Kasumi-1 (cell line): ENCODE results near the gene COL13A1.
A peak's percentile ranks its signal among the peaks of the same experiment; 100 is the strongest.

ENCODE experiments used
- DNase-seq, 2 experiments: peaks; one replicate each; lab custom pipeline; 2025; lab: John Stamatoyannopoulos, UW

Gene COL13A1

DNA sequence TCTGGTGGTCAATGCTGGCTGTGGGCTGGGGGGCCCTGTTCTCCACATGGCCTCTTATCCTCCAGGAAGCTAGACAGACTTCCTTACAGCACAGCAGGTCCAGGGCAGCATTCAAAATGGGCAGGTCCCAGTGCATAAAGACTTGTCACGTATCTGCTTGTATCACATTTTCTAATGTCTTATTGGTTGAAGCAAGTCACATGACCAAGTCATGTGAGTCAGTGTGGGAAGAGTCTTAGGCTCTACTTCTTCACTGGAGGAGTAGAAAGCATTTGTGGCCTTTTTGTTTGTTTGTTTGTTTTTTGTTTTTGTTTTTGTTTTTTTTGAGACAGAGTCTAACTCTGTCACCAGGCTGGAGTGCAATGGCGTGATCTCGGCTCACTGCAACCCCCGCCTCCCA lies 104.7 kb downstream of the COL13A1 start:
- DNase-seq, result no peak

DNA sequence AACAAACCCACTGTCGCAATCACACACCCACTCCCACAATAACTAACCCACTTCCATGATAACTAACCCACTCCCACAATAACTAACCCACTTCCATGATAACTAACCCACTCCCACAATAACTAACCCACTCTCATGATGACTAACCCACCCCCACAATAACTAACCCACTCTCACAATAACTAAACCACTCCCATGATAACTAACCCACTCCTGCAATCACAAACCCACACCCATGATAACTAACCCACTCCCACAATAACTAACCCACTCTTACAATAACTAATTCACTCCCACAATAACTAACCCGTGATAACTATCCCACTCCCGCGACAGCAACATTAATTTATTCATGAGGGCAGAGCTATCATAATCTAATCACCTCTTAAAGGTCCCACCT lies 105.8 kb downstream of the COL13A1 start:
- DNase-seq, result no peak

DNA sequence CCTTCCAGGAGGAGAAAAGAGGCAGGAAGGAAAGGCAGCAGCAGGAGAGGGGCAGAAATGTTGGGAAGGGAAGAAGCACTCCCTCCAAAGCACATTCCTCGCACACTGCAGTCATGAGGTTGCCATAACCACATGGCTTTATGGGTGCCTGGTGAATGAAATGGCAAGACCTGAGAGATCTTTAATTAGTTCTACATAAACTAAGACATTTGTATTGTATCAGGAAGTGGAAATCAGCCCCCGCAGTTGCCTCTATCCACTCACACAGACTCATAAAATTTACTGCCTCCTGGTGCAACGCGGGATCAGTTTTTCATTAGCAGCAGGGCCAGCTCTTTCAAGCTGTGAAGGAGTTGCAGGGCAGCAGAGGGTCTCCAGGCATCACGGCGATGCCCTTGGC lies 106.4 kb downstream of the COL13A1 start:
- DNase-seq, result no peak

DNA sequence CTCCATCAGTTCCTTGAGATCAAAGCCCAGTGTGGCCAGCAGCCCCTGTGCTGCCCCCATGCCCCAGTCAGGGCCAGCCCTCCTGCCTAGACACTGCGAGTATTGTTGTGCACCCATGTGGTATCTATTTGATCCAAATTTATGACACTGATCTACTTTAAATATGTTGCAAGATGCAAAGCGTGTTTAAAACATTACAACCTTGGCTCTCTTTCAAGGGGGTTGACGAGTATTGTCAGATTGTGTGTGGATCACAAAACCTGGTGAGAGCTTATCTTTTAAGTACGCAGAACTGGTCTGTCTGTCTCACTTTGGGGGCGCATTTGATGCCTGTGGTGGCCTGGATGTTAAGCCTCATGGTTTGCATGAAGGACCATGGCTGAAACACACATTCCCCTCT lies 108.9 kb downstream of the COL13A1 start:
- no peak for DNase-seq

DNA sequence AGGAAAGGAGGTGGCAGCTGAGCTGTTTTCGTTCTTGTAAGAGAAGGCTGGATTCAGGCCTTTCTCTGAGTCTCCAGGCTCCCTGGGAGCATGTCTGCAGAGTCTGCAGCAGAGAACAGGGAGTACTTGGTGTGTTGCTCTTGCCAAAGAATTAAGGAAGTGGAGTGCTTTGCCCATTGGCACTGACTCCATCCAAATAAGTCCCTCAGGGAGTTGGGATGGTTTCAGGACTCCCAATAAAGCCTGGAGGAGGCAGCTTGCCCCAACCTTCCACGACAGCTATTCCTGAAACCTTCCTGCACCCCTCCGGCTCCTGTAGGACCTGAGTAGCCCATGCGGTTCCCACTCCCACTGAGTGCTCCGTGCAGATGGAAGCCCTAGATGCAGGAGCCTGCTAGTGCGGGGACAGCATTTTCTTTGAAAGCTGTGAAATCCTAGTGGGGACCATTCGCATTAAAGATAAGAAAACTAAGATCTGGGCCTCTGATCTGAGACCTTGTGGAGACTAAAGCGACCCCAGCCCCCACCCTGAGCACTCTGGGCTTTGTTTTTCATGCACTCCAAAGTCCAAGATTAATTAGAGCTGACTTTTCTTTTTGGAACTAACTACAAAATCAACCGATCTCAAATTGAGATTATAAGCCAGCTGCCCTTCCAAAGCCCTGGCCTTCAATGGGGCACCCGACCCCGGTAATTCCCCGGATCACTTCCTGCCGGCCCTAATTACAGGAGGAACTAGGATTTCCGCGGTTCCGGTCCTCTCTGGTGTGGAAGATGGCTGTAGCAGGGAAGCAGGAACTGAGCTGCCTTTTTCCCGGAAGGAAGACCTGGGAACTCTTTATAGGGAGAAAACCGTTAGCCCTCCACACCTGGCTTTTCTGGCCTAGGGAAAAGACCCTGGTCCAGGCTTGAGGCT lies 110.2 kb downstream of the COL13A1 start:
- no peak for DNase-seq

DNA sequence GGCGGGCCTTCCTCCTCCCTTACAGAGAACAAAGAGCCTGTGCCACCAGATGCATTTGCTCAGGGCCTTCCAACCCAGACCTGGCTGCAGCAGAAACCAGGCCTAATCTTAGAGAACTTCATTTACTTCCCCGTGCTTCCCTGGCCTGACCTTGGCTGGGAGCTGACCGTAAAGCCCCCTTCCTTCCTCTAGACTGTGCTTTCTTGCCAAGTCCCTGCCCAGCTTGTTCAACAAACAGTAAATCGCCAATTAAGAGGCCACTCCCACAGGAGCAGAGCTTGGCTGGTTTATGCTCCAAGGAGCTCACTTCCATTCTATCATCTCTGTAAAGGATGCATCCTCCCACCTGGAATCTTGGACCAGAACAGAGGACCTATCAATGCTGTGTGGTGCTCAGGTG lies 110.9 kb downstream of the COL13A1 start:
- DNase-seq, result no peak

DNA sequence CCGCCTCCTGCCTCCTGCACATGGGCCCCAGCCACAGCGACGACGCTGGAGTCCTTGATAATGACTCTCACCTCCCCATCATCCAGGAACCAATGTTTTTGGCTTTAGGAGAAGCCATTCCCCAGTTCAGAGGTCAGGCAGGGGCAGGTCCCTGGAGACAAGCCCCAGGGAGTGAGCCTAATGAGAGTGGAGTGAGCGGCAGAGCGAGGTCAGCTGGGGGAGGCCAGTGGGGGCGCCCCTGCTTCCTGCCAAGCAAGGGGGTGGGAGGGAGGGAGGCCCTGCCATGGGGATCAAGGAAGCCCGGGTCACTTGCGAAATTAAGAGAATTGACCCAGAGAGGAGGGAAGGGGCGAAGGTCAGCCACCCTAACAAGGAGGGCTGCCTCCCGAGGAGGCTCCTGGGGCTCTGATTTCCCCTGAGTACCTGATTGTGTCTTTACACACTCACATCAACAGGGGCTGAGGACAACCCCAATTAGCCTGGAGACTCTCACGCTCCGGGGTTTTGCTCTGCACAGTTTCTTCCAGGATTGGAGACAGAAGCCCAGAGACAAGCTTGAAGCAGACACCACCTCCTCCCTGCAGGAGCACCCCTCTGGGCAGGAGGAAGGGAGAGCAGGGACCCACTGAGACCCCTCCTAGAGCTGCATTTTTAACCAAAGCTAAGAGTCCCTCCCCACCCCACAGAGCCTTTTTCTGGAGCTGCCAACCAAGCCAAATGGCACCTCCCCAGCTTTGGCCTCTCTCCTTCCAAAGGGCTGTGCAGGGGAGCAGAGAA lies 112.1 kb downstream of the COL13A1 start:
- DNase-seq, result no peak

DNA sequence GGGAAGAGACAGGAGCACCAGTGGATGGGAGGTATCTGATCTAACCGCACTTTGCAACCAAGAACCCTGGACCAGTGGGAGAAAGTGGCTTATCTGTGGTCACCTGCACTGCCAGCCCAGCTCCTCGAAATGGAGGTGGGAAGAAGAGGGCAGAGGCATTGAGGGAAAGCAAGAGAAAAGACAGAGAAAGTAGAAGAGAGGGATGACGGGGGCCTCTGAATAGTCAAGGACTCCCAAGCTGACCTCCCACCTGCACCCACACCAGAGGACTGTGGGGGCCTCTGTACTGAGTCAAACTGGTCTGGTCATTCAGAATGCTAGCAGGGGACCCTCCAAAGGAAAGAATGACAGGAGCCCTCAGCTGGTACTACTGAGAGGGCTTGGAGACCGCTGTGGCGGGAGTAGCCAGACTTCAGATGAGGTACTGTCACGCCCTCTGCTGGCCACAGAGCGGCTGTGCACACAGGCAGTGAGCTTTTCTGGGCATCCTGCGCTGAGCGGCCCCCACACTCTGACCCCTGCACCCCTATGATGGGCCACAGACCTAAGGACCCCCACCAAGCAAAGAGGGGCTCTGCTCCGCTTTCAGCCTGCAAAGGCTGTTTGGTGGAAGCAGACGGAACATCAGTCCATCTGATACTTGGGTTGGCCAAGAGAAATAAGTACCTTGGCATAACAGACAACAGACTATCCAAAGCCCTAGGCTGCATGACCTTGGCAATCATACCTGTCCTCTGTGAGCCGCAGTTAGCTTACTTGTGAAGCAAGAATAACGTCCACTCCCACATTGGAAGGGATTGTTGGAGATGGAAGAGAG lies 112.9 kb downstream of the COL13A1 start:
- peak; percentile 63 to 73 for DNase-seq

DNA sequence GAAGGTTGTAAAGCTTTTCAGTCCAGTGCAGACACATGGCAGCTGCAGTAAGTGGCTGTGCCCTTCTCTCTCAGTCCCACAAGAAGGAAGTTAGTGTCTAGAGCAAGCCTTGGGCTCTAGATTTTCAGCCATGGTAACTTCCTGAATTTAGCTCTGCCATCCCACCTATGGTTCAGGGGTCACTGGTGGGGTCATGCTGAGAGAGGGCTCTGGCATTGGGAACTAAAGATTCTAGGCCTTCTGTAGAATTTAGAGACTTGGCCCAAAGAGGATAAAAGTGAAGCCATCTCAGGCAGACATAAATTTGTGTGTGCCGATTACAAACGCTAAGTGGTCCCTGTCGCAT lies 113.5 kb downstream of the COL13A1 start:
- DNase-seq, result no peak

DNA sequence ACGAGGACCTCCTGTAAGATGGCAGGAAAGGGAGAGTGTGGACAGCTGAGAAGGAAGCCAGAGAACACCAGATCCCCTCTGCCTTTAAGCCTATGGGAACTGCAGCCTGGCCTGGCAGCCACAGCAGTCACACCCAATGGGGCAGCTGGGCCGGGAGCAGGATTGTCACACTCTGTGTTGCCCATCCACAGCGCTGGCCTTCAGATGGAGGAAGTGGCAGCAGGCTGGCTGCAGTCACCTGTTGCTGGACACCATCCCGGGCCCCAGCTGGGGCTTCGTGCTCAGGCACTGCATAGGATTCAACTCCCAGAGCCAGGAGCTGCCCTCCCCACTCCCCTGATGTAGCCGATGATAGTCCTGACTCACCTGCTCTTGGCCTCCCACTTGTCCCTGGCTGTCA lies 114.4 kb downstream of the COL13A1 start:
- no peak for DNase-seq

DNA sequence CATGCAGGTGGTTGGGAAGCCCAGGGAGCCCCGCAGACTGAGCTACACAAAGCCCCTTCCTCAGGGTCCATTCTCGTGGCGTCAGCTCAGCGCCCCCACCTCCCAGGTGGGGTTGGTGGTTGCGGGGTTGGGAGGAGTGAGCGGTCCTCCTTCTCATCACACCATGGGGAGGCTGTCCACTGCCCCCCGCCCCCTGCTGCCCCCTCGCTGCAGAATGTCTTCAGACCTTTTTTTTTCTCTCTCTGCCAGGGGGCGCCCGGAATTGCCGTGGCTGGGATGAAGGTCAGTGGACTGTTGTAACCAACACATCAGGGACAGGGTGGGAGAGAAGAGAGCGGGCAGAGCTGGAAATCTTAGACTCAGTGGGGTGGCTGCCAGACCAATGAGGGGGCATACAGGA lies 116.3 kb downstream of the COL13A1 start:
- no peak for DNase-seq

DNA sequence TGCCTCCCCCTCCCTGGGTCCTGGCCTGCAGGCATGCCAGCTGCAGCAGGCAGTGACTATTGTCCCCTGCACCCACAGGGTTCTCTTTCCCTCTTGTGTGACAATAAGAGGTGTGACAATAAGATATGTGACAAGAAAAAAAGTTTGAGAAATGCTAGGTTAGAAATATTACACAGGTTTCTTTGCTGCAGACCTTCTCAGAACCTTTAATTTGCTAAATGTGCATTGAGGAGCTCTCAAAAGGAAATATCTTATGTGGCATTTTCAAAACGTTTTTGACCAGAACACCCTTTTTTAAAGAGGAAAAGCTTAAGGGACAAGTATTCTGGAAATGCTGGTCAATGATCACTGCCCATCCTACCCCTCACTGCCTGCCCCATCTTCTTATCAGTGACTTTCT lies 117.5 kb downstream of the COL13A1 start:
- DNase-seq, result no peak

DNA sequence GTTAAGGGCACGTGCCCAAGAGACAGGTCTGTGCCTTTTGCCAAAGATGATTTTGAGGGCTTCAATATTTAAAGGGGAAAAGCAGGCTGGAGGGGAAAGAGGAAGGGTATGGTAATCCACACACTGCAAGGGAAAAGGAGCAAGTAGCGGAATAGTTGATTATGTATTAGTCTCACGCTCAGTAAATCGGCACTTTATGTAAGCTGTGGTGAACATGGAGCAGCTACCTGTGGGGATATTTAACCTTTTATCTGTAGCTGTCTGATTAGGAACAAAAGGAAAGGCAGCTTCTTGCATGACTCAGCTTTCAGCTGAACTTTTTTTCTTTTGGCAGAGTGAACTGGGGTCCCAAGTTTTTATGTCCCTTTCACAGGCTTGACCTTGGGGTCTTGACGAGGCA lies 123.4 kb downstream of the COL13A1 start:
- DNase-seq, result no peak

DNA sequence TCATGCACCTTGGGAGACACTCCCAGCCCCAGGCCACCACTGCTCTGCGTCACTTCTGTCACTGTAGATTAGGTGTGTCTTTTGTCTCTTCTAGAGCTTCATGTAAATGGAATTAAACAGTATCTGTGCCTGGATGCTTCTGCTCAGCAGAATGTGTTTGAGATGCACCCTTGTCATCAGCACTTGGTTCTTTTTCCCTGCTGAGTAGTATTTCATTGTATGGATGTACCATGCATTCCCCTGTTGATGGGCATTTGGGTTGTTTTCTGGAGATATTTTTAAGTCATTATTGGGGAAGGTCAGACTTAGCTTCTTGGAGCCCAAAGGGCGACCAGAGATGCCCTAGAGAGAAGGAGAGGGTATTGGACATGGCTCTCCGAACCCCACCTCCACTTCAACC lies 126.6 kb downstream of the COL13A1 start:
- DNase-seq, result no peak

DNA sequence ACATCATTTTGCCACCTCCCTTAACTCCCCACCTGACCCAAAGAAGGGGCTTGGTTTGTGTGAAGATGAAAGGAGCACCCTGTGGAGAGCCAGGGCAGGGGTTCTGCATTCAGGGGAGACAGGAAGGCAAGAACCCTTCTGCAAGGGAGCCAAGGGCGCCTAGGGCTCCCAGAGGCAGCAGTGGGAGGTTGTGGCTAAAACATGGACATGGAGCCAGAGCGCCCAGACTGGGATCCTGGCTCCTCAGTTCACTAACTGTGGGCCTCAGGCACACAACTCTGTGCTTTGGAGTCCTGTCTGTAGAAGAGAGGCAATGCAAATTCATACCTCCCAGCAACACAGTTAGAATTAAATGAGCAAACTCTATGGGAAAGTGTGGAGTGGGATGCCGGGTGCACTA lies 127.9 kb downstream of the COL13A1 start:
- DNase-seq, result no peak

DNA sequence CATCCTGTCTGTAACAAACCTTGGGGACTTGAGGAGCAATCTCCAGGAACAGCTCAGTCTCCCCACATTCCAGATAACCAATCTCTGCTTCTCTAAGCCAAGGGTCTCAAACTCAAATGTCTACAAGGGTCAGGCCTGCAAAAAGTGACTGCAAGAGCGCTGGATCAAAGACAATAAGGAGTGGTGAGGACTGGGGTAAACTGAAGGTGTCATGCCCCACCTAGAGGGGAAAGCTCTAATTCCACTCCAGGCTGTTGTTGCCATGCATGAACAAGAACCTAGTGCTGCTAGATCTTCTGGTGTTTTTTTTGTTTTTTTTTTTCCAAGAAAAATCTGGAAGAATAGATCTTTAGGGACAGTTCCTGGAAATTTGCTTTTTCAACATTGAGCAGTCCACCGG lies 133.1 kb downstream of the COL13A1 start:
- DNase-seq, result no peak

DNA sequence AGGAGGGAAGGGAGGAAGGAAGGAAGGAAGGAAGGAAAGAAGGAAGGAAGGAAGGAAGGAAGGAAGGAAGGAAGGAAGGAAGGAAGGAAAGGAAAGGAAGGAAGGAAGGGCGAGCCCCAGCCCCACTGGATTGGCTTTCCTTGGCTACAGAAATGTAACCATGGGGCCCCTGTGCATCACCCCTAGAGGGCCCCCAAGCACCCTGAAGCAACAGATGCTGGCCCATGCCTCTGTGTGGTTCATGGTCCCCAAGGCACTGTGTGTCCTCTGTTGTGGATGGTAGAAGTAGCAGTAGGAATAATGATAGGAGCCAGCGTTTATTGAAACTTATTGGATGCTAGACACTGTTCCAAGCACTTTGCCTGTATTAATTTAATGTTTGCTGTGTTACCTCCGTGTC lies 134.4 kb downstream of the COL13A1 start:
- DNase-seq, result peak; percentile 19 to 42

DNA sequence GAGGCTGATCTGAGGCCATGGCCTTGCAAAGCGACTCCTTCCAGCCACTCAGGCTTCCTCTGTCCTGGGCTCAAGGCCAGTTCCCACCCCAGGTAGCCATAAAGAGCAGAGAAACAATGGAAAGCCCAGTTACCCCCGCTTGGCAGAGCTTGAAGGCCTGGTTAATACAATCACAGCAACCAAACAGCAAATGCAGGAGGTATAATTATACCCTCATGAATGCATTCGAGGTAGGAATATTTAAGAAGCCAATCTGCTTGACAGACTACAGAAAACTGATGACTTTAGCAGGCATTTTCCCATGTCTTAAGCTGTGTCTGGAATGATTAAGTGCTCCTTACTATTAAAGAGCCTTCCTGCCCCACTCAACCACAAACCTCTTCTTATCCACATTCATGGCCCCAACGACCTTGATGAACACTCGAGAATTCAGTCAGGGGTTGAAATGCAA lies 136.9 kb downstream of the COL13A1 start:
- no peak for DNase-seq

DNA sequence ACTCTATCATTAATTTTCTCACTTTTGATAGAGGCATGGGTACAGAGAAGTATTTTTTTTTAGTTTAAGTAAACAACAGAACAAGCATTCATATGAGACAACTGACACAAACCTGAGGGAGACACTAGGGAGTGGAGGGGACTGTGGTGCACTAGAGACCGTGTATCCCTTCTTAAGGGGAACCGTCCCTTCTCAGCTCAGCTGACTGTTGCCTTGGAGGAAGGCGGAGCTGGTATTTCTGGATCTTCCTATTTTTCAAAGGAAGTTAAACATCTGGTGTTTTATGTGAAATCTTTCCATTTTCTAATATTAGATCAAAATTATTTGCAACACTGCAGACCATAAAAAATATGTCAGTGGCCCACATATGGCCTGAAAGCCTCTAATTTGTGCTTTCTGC lies 137.4 kb downstream of the COL13A1 start:
- no peak for DNase-seq

DNA sequence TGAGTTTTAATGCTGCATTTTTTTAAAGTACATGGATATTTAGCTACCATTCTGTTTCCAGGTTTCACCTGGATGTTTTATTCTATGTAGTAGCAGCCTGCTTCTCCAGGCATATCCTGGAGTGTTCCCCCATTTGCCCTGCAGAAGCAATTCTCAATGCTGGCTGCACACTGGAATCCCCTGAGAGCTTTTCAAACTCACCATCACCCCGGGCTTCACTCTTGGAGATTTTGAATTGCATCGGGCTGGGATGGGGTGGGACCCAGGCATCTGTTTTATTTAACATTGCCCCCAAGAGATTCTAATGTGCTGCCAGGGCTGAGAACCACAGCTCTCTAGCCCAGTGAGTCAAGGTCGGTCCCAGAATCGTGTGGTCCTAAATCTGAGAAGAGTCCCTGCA lies 137.8 kb downstream of the COL13A1 start:
- DNase-seq, result no peak

DNA sequence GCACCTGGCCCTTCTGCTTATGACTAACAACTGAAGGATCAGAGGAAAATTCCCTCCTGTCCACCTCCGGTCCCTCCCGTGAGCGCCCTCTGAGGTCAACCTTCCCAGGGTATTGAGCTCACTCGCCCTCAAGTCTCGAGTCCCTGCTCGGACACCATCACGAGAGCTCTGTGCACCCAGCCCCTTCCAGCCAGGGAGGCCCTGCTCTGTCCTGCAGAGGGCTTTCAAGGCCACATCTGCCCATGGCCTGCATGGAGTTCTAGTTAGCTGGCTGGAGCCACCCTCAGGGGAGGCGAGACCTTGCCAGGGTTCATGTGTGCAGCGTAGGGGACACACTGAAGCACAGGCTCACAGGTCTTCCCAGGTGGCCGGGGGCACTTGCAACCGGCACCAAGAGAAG lies 140.0 kb downstream of the COL13A1 start:
- no peak for DNase-seq

DNA sequence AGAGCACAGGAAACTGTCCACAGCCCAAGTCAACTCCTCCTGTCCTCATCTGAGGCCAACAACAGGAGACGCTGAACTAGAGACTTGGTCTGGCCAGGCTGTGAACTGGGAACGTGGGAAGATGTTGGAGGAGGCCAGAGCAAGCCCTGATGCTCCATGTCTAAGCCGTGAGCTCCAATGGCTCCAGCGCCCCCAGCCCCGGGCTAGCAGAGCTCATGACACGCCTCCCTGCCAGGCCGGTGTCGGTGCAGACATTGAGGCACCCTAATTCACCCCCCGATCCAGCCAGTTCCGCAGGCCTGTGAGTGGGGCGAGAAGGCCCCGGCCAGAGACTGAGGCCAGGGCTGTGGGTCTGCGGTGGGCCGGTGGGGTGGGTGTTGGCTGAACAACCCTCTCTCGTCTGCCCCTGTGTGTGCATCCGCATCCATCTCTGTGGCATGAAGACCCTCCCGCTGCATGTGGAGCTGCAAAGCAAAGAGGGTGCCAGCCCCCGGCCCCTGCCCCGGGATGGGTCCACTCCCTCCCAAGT lies 141.7 kb downstream of the COL13A1 start:
- no peak for DNase-seq
